ENCODE data around the gene CDK3.

CDK3 gene

GRCh38 chr17:75991396-75991795, 9.3 kb upstream of the CDK3 start:
- DNase-seq (ENCODE audit: low spot score): no peak

GRCh38 chr17:75994802-75995370, 5.8 kb upstream of the CDK3 start:
- DNase-seq (ENCODE audit: low spot score): no peak

GRCh38 chr17:75995385-75995925, 5.2 kb upstream of the CDK3 start:
- no peak for DNase-seq (ENCODE audit: low spot score)

GRCh38 chr17:75996665-75997590, 3.7 kb upstream of the CDK3 start:
- no peak for DNase-seq (ENCODE audit: low spot score)

- DNase-seq (ENCODE audit: low spot score): no peak
Measured at GRCh38 chr17:75998327-75998795, 2.3 kb upstream of the CDK3 start.

- DNase-seq (ENCODE audit: low spot score): peak; percentile 70
Measured at GRCh38 chr17:76000016-76000754, 470 bp upstream of the CDK3 start.

- no peak for DNase-seq (ENCODE audit: low spot score)
Measured at GRCh38 chr17:76002100-76002499, 1.4 kb downstream of the CDK3 start.

GRCh38 chr17:76003915-76004314, 3.3 kb downstream of the CDK3 start:
- DNase-seq (ENCODE audit: low spot score): no peak

- DNase-seq (ENCODE audit: low spot score): no peak
Measured at GRCh38 chr17:76004750-76005262, 4.2 kb downstream of the CDK3 start.

- peak; percentile 84 for DNase-seq (ENCODE audit: low spot score)
Measured at GRCh38 chr17:76005263-76006149, 4.9 kb downstream of the CDK3 start.

- DNase-seq (ENCODE audit: low spot score): no peak
Measured at GRCh38 chr17:76007131-76007849, 6.6 kb downstream of the CDK3 start.

- no peak for DNase-seq (ENCODE audit: low spot score)
Measured at GRCh38 chr17:76007850-76008165, 7.2 kb downstream of the CDK3 start.

- DNase-seq (ENCODE audit: low spot score): no peak
Measured at GRCh38 chr17:76008208-76008607, 7.6 kb downstream of the CDK3 start.

- DNase-seq (ENCODE audit: low spot score): no peak
Measured at GRCh38 chr17:76008630-76009425, 8.2 kb downstream of the CDK3 start.

- DNase-seq (ENCODE audit: low spot score): no peak
Measured at GRCh38 chr17:76009447-76009846, 8.8 kb downstream of the CDK3 start.

- DNase-seq (ENCODE audit: low spot score): no peak
Measured at GRCh38 chr17:76009969-76010661, 9.5 kb downstream of the CDK3 start.

GRCh38 chr17:76011951-76012350, 11.3 kb downstream of the CDK3 start:
- no peak for DNase-seq (ENCODE audit: low spot score)

GRCh38 chr17:76013377-76013932, 12.8 kb downstream of the CDK3 start:
- DNase-seq (ENCODE audit: low spot score): no peak
